ENCODE results near the gene IKZF4. TPM values are rescaled to one million over a fixed set of nuclear protein-coding genes. Genes with fewer than 3 reads are reported as not detected.
"Not testable (repeated sequence)": the region's sequence is repeated elsewhere in the genome, so short reads cannot be mapped to it uniquely, and the experiment has no call there.

IKZF4 gene
- total RNA-seq, 1 donor from 2014 or later, result 22.5 TPM

- Mint-ChIP-seq H3K27ac (peak overlapping the region; percentile 95), H3K4me1 (peaks cover 11% of the 10 kb centered on the region), H3K27me3 (ENCODE audit: low read depth) (no peaks in the 10 kb centered on the region), H3K36me3 (peaks cover 21% of the 10 kb centered on the region), H3K9me3 (no peaks in the 10 kb centered on the region), H3K4me3 (peak overlapping the region; percentile 98)
- DNase-seq (ENCODE audit: low spot score in 2 of 2, unreplicated experiment in 2 of 2), result peak in 1 of 2 experiments; percentile 48
- TF ChIP-seq CTCF (IDR thresholded peaks at IDR 0.05; ENCODE audit: unreplicated experiment), result peak; percentile 79
Measured at GRCh38 chr12:55996201-55996714, 24.6 kb upstream of the IKZF4 start.

GRCh38 chr12:55996715-55997534 lies 23.9 kb upstream of the IKZF4 start, which contains the start of gene SUOX:
TSS of gene SUOX (plus strand) at chr12:55997276. CDS start at chr12:56002222, 4,946 bp downstream.
- no peak for TF ChIP-seq CTCF (IDR thresholded peaks at IDR 0.05; ENCODE audit: unreplicated experiment)
- Mint-ChIP-seq H3K36me3 (peaks cover 17% of the 10 kb centered on the region), H3K4me3 (peak within 1 kb of the TSS; percentile 98), H3K4me1 (peaks cover 11% of the 10 kb centered on the region), H3K27me3 (ENCODE audit: low read depth) (no peaks in the 10 kb centered on the region), H3K27ac (peak within 1 kb of the TSS; percentile 95), H3K9me3 (no peaks in the 10 kb centered on the region)
- peak; percentile 69 to 85 for DNase-seq (ENCODE audit: low spot score in 2 of 2, unreplicated experiment in 2 of 2)

GRCh38 chr12:55997535-55997859 lies 23.3 kb upstream of the IKZF4 start:
- Mint-ChIP-seq H3K4me3 (peak overlapping the region; percentile 98), H3K9me3 (no peaks in the 10 kb centered on the region), H3K27ac (peak overlapping the region; percentile 95), H3K27me3 (ENCODE audit: low read depth) (no peaks in the 10 kb centered on the region), H3K36me3 (peaks cover 18% of the 10 kb centered on the region), H3K4me1 (peaks cover 11% of the 10 kb centered on the region)
- no peak for DNase-seq (ENCODE audit: low spot score in 2 of 2, unreplicated experiment in 2 of 2)
- TF ChIP-seq CTCF (IDR thresholded peaks at IDR 0.05; ENCODE audit: unreplicated experiment), result no peak

GRCh38 chr12:55999522-55999921 lies 21.3 kb upstream of the IKZF4 start:
- not testable (repeated sequence) for H3K9me3 Mint-ChIP-seq, H3K27ac Mint-ChIP-seq
- H3K4me3 Mint-ChIP-seq, result peak overlapping the region; percentile 32

GRCh38 chr12:55999999-56000540 lies 20.8 kb upstream of the IKZF4 start:
- Mint-ChIP-seq H3K4me1 (peaks cover 11% of the 10 kb centered on the region), H3K36me3 (peaks cover 21% of the 10 kb centered on the region)
- H3K27me3 Mint-ChIP-seq (ENCODE audit: low read depth); DNase-seq (ENCODE audit: low spot score in 2 of 2, unreplicated experiment in 2 of 2); H3K27ac Mint-ChIP-seq; H3K4me3 Mint-ChIP-seq; H3K9me3 Mint-ChIP-seq: not testable (repeated sequence)

More at GRCh38 chr12:55999522-55999921, 21.3 kb upstream of the IKZF4 start:
- peaks cover 11% of the 10 kb centered on the region for H3K4me1 Mint-ChIP-seq
- not testable (repeated sequence) for DNase-seq (ENCODE audit: low spot score in 2 of 2, unreplicated experiment in 2 of 2); H3K27me3 Mint-ChIP-seq (ENCODE audit: low read depth)
- peaks cover 18% of the 10 kb centered on the region for H3K36me3 Mint-ChIP-seq

GRCh38 chr12:56001487-56002100 lies 19.2 kb upstream of the IKZF4 start:
- no peak overlapping the region for H3K4me3 Mint-ChIP-seq
- no peak overlapping the region for H3K27ac Mint-ChIP-seq
- H3K9me3 Mint-ChIP-seq, result no peaks in the 10 kb centered on the region
- no peaks in the 10 kb centered on the region for H3K27me3 Mint-ChIP-seq (ENCODE audit: low read depth)
- no peak for TF ChIP-seq CTCF (IDR thresholded peaks at IDR 0.05; ENCODE audit: unreplicated experiment)
- H3K4me1 Mint-ChIP-seq, result peaks cover 11% of the 10 kb centered on the region
- H3K36me3 Mint-ChIP-seq, result peaks cover 21% of the 10 kb centered on the region
- no peak for DNase-seq (ENCODE audit: low spot score in 2 of 2, unreplicated experiment in 2 of 2)

GRCh38 chr12:56003376-56003775 lies 17.5 kb upstream of the IKZF4 start:
- DNase-seq (ENCODE audit: low spot score in 2 of 2, unreplicated experiment in 2 of 2); H3K27me3 Mint-ChIP-seq (ENCODE audit: low read depth); H3K9me3 Mint-ChIP-seq; H3K4me3 Mint-ChIP-seq; H3K27ac Mint-ChIP-seq: not testable (repeated sequence)
- Mint-ChIP-seq H3K4me1 (peaks cover 11% of the 10 kb centered on the region), H3K36me3 (peaks cover 21% of the 10 kb centered on the region)
